IMR-90 (cell line): Measurements from ENCODE around the gene RNF141. TPM values are rescaled to one million over a fixed set of nuclear protein-coding genes. Genes with fewer than 3 reads are reported as not detected.

Experiments
- ATAC-seq: fragments of 200-7000 bp; cut with Tn5 transposase; 2 replicates; pipeline ENCODE4 v1.9.1; 2020; ENCODE audit warnings: low read depth, mild to moderate bottlenecking, moderate library complexity
- BruUV-seq: library from RNA; stranded (reverse); fragments of 400-500 nt; replicated peaks from 2 replicates; lab custom pipeline; 2021; lab: Mats Ljungman, UMichigan
- CTCF ChIA-PET: fragments of 300-600 bp; formaldehyde crosslinking; extraction: SDS; loops from one replicate; lab custom pipeline; 2021; ENCODE audit warnings: antibody characterized with exemption; lab: Yijun Ruan, JAX
- POLR2A ChIA-PET: fragments of 300-600 bp; sonication (Branson Sonifier 250); formaldehyde crosslinking; loops from one replicate; lab custom pipeline; 2022; ENCODE audit warnings: antibody characterized with exemption; ENCODE audit not compliant: unreplicated experiment; lab: Charles Lee
- DNase-seq: peaks from one replicate; pipeline ENCODE4 v3.0.0; 2013
- H2AFZ ChIP-seq: replicated peaks from 2 replicates; pipeline ENCODE3; 2013; ENCODE audit warnings: low read length, mild to moderate bottlenecking; ENCODE audit not compliant: poor library complexity
- H2AK5ac ChIP-seq: 2 replicates; pipeline ENCODE4 v1.6.1; 2013; ENCODE audit warnings: low read depth, low read length, inconsistent platforms
- H2AK9ac ChIP-seq: replicated peaks from 2 replicates; pipeline ENCODE3; 2013; ENCODE audit warnings: mild to moderate bottlenecking, low read depth, low read length, moderate library complexity; ENCODE audit not compliant: poor library complexity
- H2BK120ac ChIP-seq: 2 replicates; pipeline ENCODE4 v1.6.1; 2013; ENCODE audit warnings: low read depth, low read length, inconsistent platforms
- H2BK15ac ChIP-seq: 3 replicates; pipeline ENCODE4 v1.6.1; 2013; ENCODE audit warnings: low read depth, low read length, inconsistent platforms
- H2BK20ac ChIP-seq: 2 replicates; pipeline ENCODE4 v1.6.1; 2013; ENCODE audit warnings: low read depth, mild to moderate bottlenecking, inconsistent platforms, low read length, moderate library complexity
- H2BK5ac ChIP-seq: 2 replicates; pipeline ENCODE4 v1.6.1; 2013; ENCODE audit warnings: mild to moderate bottlenecking, low read depth, low read length, inconsistent platforms; ENCODE audit not compliant: poor library complexity, severe bottlenecking
- H3K14ac ChIP-seq: replicated peaks from 2 replicates; pipeline ENCODE4 v1.6.1; 2013; ENCODE audit warnings: low read depth, low read length, inconsistent platforms
- H3K18ac ChIP-seq: 2 replicates; pipeline ENCODE4 v1.6.1; 2013; ENCODE audit warnings: low read depth, low read length, control low read depth
- H3K23ac ChIP-seq: 2 replicates; pipeline ENCODE4 v1.6.1; 2013; ENCODE audit warnings: low read depth, low read length, inconsistent platforms
- H3K27ac ChIP-seq: 2 replicates; pipeline ENCODE4 v1.5.1; 2013; ENCODE audit warnings: mild to moderate bottlenecking, control low read depth, low read length; ENCODE audit not compliant: insufficient read depth
- H3K27me3 ChIP-seq: 2 replicates; pipeline ENCODE4 v1.6.1; 2013; ENCODE audit warnings: low read length; ENCODE audit not compliant: control insufficient read depth, insufficient read depth
- H3K36me3 ChIP-seq: 2 replicates; pipeline ENCODE4 v1.6.1; 2013; ENCODE audit warnings: low read length, mixed read lengths; ENCODE audit not compliant: control insufficient read depth, insufficient read depth
- H3K4ac ChIP-seq: 2 replicates; pipeline ENCODE4 v1.6.1; 2013; ENCODE audit warnings: low read depth, low read length, inconsistent platforms
- H3K4me1 ChIP-seq: 2 replicates; pipeline ENCODE4 v1.6.1; 2013; ENCODE audit warnings: low read length, mixed read lengths; ENCODE audit not compliant: control insufficient read depth, insufficient read depth
- H3K4me2 ChIP-seq: 2 replicates; pipeline ENCODE4 v1.6.1; 2013; ENCODE audit warnings: low read depth, mild to moderate bottlenecking, control low read depth, low read length, moderate library complexity
- H3K4me3 ChIP-seq: 2 replicates; pipeline ENCODE4 v1.5.1; 2013; ENCODE audit warnings: low read depth, mild to moderate bottlenecking, control low read depth, low read length, moderate library complexity; ENCODE audit not compliant: insufficient read depth
- H3K56ac ChIP-seq: 2 replicates; pipeline ENCODE4 v1.6.1; 2013; ENCODE audit warnings: low read length, inconsistent platforms; ENCODE audit not compliant: insufficient read depth; ENCODE audit errors: extremely low read depth
- H3K79me1 ChIP-seq, 2 experiments: 2 replicates each; pipeline ENCODE4 v1.6.1; 2013; ENCODE audit warnings: low read length in 2 of 2, inconsistent platforms in 1 of 2, low read depth in 1 of 2
- H3K9ac ChIP-seq: 2 replicates; pipeline ENCODE4 v1.6.1; 2013; ENCODE audit warnings: low read depth, low read length, control low read depth
- H3K9me1 ChIP-seq: 2 replicates; pipeline ENCODE4 v1.6.1; 2013; ENCODE audit warnings: low read length, inconsistent platforms; ENCODE audit not compliant: insufficient read depth
- H3K9me3 ChIP-seq: 2 replicates; pipeline ENCODE4 v1.6.1; 2013; ENCODE audit warnings: low read length; ENCODE audit not compliant: control insufficient read depth, insufficient read depth
- H4K20me1 ChIP-seq: 2 replicates; pipeline ENCODE4 v1.6.1; 2013; ENCODE audit warnings: low read length, inconsistent platforms; ENCODE audit not compliant: insufficient read depth
- H4K5ac ChIP-seq: 2 replicates; pipeline ENCODE4 v1.6.1; 2013; ENCODE audit warnings: mild to moderate bottlenecking, low read depth, low read length, control low read depth
- H4K8ac ChIP-seq, 2 experiments: 2 replicates each; pipeline ENCODE4 v1.6.1; 2013; ENCODE audit warnings: low read depth in 2 of 2, low read length in 2 of 2, control low read depth in 1 of 2, inconsistent platforms in 1 of 2
- H4K91ac ChIP-seq: 2 replicates; pipeline ENCODE4 v1.6.1; 2013; ENCODE audit warnings: low read depth, low read length, inconsistent platforms; ENCODE audit not compliant: insufficient read depth
- CEBPB ChIP-seq: IDR thresholded peaks from 2 replicates; pipeline ENCODE4 v1.6.1; 2012; ENCODE audit warnings: low read depth, low read length, improper control_type of control experiment
- CHD1 ChIP-seq: IDR thresholded peaks from 2 replicates; pipeline ENCODE4 v1.6.1; 2012; ENCODE audit warnings: low read depth, low read length, improper control_type of control experiment
- ELK1 ChIP-seq: fragments of 150-350 bp; IDR thresholded peaks from 2 replicates; pipeline ENCODE4 v1.6.1; 2016; ENCODE audit warnings: low read depth, mild to moderate bottlenecking, low read length, moderate library complexity, borderline replicate concordance
- FOS ChIP-seq: fragments of 150-350 bp; IDR thresholded peaks from 2 replicates; pipeline ENCODE4 v1.6.1; 2016; ENCODE audit warnings: low read depth, low read length
- POLR2A ChIP-seq: IDR thresholded peaks from 2 replicates; pipeline ENCODE4 v1.6.1; 2012; ENCODE audit warnings: mild to moderate bottlenecking, low read depth, low read length
- WGBS, 2 experiments: methylation state at CpG; one replicate each; pipeline versions ENCODE4 v1.1.5 to v1.1.7; 2013; ENCODE audit warnings: missing lambda C conversion rate in 2 of 2; ENCODE audit not compliant: insufficient read length in 1 of 2; ENCODE audit errors: extremely low coverage in 2 of 2; 5-methylcytosine and 5-hydroxymethylcytosine counted together
- dilution Hi-C: fragments of 300-500 bp; cut with HindIII; formaldehyde crosslinking; loops from one replicate; pipeline ENCODE4 v1.14.3; 2018; ENCODE audit warnings: low sequenced_read_pairs; ENCODE audit not compliant: unreplicated experiment
- in situ Hi-C: fragments of 300-500 bp; cut with MboI; formaldehyde crosslinking; loops from 3 replicates; pipeline ENCODE4 v1.14.3; 2019; ENCODE audit warnings: low sequenced_read_pairs, inconsistent platforms, mixed read lengths
- intact Hi-C: fragments of 100-400 bp; cut with micrococcal nuclease; formaldehyde crosslinking; loops from 2 replicates; pipeline ENCODE4 v1.10.0; 2022
- polyA plus RNA-seq, 3 experiments: library from polyadenylated mRNA; depleted of rRNA; stranded (reverse); fragments of >200 nt; gene quantifications; 2 replicates each; pipeline ENCODE4 v1.2.3, GENCODE V29; 2012; ENCODE audit warnings: low replicate concordance in 1 of 3
- total RNA-seq: library from RNA; depleted of rRNA; stranded (reverse); fragments of >200 nt; gene quantifications from 2 replicates; pipeline ENCODE4 v1.2.3, GENCODE V29; 2012
- TF ChIP-seq, protein P1 (sequence below): conservative IDR thresholded peaks from 2 replicates; pipeline ENCODE4 v1.5.1; 2012; ENCODE audit warnings: mild to moderate bottlenecking, low read depth, low read length, improper control_type of control experiment

The RNF141 gene
- total and polyA plus RNA-seq, 2 of the 4 experiments (the other 2 are of a cell fraction): 13.8 to 18.6 TPM

- Histone ChIP-seq H2AK9ac (no peak overlapping the region), H2BK15ac (no peak overlapping the region), H3K9me3 (no peaks in the 10 kb centered on the region), H3K79me1 (peaks cover 0 to 5% of the 10 kb centered on the region in 2 experiments; a peak in 2 of 4 replicates), H3K4me2 (no peak overlapping the region), H2BK120ac (no peak overlapping the region), H3K4me3 (no peak overlapping the region), H3K27me3 (no peaks in the 10 kb centered on the region), H3K4me1 (no peaks in the 10 kb centered on the region), H4K91ac (no peak overlapping the region), H3K23ac (no peak overlapping the region), H4K8ac (no peak overlapping the region), H3K27ac (no peak overlapping the region), H2BK20ac (no peak overlapping the region), H3K36me3 (peaks cover 63% of the 10 kb centered on the region), H4K5ac (no peak overlapping the region), H3K56ac (no peak overlapping the region), H3K14ac (no peak overlapping the region), H3K9me1 (peaks cover 11% of the 10 kb centered on the region), H3K4ac (no peak overlapping the region), H2AFZ (no peak overlapping the region), H2BK5ac (no peak overlapping the region), H3K18ac (no peak overlapping the region), H2AK5ac (no peak overlapping the region), H4K20me1 (no peaks in the 10 kb centered on the region), H3K9ac (no peak overlapping the region)
- in situ Hi-C loops: no loop called here
- no peak for ATAC-seq
- WGBS, 2 experiments: 100% methylated on average over 1 of the region's 2 CpGs; no CpG with 5 or more reads in 1 of the 2 experiments
- DNase-seq: no peak
- CTCF ChIA-PET: no interaction called here
- TF ChIP-seq POLR2A (no peak), FOS (no peak), CHD1 (no peak), CEBPB (no peak), ELK1 (no peak)
- TF ChIP-seq, protein P1, sequence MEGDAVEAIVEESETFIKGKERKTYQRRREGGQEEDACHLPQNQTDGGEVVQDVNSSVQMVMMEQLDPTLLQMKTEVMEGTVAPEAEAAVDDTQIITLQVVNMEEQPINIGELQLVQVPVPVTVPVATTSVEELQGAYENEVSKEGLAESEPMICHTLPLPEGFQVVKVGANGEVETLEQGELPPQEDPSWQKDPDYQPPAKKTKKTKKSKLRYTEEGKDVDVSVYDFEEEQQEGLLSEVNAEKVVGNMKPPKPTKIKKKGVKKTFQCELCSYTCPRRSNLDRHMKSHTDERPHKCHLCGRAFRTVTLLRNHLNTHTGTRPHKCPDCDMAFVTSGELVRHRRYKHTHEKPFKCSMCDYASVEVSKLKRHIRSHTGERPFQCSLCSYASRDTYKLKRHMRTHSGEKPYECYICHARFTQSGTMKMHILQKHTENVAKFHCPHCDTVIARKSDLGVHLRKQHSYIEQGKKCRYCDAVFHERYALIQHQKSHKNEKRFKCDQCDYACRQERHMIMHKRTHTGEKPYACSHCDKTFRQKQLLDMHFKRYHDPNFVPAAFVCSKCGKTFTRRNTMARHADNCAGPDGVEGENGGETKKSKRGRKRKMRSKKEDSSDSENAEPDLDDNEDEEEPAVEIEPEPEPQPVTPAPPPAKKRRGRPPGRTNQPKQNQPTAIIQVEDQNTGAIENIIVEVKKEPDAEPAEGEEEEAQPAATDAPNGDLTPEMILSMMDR: no peak
- dilution Hi-C loops: loop anchor here (25.0 kb wide), 1 partner anchor 234 kb away; no protein-coding TSS in a partner anchor
- intact Hi-C loops: no loop called here
- POLR2A ChIA-PET: no interaction called here
- no TSS peak for BruUV-seq
Measured at GRCh38 chr11:10503221-10503620, 37.8 kb downstream of the RNF141 start.
